ENCODE data around the gene TTLL7. TPM values are rescaled to one million over a fixed set of nuclear protein-coding genes. Genes with fewer than 3 reads are reported as not detected.

TTLL7 gene
- total and polyA plus RNA-seq, 8 donors = 1.4 to 50.8 (median 8.5) TPM

GRCh38 chr1:83815330-83815729 is 183.6 kb downstream of the TTLL7 start:
- 42 to 65% (median 44%) methylated on average over 1 of the region's 1 CpG for WGBS, 5 donors
- intact Hi-C loops (cut with DNase I; ENCODE audit: low total_unique reads) = no loop called here
- H3K27ac ChIP-seq = no peak overlapping the region
- DNase-seq = peak in 1 of 2 donors; percentile 49
- no peaks in the 10 kb centered on the region for H3K36me3 ChIP-seq
- TF ChIP-seq CTCF (IDR thresholded peaks at IDR 0.05) (no peak), EP300 (IDR thresholded peaks at IDR 0.05) (no peak), POLR2A (IDR thresholded peaks at IDR 0.05) (no peak), POLR2AphosphoS5 (IDR thresholded peaks at IDR 0.05) (no peak)
- no peaks in the 10 kb centered on the region for H3K27me3 ChIP-seq
- H3K4me1 ChIP-seq = no peaks in the 10 kb centered on the region
- H3K9me3 ChIP-seq = no peaks in the 10 kb centered on the region
- no peak overlapping the region for H3K4me3 ChIP-seq

Other genes starting within 250 kb of the TTLL7 start
- gene PRKACB, start 145.1 kb upstream of the TTLL7 start, total RNA-seq = 10 to 100 TPM; 21.4 to 64.8 (median 43.8) TPM
- gene PRKACB, start 145.1 kb upstream of the TTLL7 start, polyA plus RNA-seq = 10 to 100 TPM; 13.8 to 33.1 (median 29.6) TPM